Left ventricle myocardium inferior (tissue), 1 donor: ENCODE results near the gene EP400. TPM values are rescaled to one million over a fixed set of nuclear protein-coding genes. Genes with fewer than 3 reads are reported as not detected.
"Not testable (repeated sequence)": the region's sequence is repeated elsewhere in the genome, so short reads cannot be mapped to it uniquely, and the experiment has no call there.

Source experiments
- DNase-seq: peaks from one replicate; pipeline ENCODE4 v3.0.0-alpha.2; 2020
- H3K27ac ChIP-seq: fragments of 200-600 bp; replicated peaks from 2 replicates; pipeline ENCODE4 v1.8.0; 2021
- H3K27me3 ChIP-seq: fragments of 200-600 bp; 2 replicates; pipeline ENCODE4 v1.8.0; 2021; ENCODE audit warnings: low read depth
- H3K36me3 ChIP-seq: fragments of 200-600 bp; 2 replicates; pipeline ENCODE4 v1.8.0; 2021
- H3K4me1 ChIP-seq: fragments of 200-600 bp; 2 replicates; pipeline ENCODE4 v1.8.0; 2021
- H3K4me3 ChIP-seq: fragments of 200-600 bp; 2 replicates; pipeline ENCODE4 v1.8.0; 2021; ENCODE audit warnings: mild to moderate bottlenecking, moderate library complexity
- H3K9me3 ChIP-seq: fragments of 200-600 bp; replicated peaks from 2 replicates; pipeline ENCODE4 v1.8.0; 2021
- intact Hi-C: fragments of 100-400 bp; cut with micrococcal nuclease; formaldehyde crosslinking; loops from one replicate; pipeline ENCODE4 v1.11.0; 2022
- total RNA-seq: library from RNA; stranded (reverse); fragmentation: NEBNext Ultra II Directional; extraction: Animal tissue kit (Norgen Biotek cat#: 25700); gene quantifications from one replicate; pipeline ENCODE4 v1.2.1, GENCODE V29; 2021
- TF ChIP-seq, protein P1 (sequence below): fragments of 200-600 bp; IDR thresholded peaks from 2 replicates; pipeline ENCODE4 v1.8.0; 2021; ENCODE audit warnings: antibody characterized with exemption, mild to moderate bottlenecking, borderline replicate concordance
- donor health status: DM: no; HTN: yes; CAD: no; lungs with severe emphysema.

The EP400 gene
- total RNA-seq, 1 donor from 2014 or later, result 15.3 TPM

DNA sequence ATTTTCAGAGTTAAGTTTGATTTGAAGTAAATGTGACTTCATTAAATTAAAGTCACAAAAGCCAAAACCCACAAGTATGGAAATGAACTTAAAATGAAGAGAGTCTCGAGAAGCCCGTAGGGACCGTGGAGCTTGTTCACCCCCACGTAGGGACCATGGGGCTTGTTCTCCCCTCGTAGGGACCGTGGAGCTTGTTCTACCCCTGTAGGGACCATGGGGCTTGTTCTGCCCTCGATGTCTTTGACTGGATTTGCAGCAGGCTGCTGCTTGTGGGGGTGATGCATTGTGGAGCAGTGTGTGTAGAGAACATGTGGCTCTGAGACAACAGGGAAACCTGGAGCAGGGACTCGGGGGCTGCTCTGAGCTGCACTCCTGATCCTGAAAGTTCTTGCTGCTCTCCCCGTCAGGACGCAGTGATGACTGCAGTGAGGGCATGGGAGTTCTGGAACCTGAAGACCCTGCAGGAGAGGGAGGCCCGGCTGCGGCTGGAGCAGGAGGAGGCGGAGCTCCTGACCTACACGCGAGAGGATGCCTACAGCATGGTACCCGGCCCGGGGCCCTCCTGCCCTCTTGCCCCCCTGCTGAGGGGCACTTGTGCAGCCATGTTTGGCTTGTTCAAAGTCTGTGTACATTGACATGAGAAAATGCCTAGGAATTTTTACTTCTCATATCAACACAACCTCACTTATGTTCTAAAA, 94.2 kb downstream of the EP400 start:
- H3K36me3 ChIP-seq, result peaks cover 82% of the 10 kb centered on the region
- intact Hi-C loops, result no loop called here
- TF ChIP-seq, protein P1, sequence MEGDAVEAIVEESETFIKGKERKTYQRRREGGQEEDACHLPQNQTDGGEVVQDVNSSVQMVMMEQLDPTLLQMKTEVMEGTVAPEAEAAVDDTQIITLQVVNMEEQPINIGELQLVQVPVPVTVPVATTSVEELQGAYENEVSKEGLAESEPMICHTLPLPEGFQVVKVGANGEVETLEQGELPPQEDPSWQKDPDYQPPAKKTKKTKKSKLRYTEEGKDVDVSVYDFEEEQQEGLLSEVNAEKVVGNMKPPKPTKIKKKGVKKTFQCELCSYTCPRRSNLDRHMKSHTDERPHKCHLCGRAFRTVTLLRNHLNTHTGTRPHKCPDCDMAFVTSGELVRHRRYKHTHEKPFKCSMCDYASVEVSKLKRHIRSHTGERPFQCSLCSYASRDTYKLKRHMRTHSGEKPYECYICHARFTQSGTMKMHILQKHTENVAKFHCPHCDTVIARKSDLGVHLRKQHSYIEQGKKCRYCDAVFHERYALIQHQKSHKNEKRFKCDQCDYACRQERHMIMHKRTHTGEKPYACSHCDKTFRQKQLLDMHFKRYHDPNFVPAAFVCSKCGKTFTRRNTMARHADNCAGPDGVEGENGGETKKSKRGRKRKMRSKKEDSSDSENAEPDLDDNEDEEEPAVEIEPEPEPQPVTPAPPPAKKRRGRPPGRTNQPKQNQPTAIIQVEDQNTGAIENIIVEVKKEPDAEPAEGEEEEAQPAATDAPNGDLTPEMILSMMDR, result no peak
- no peaks in the 10 kb centered on the region for H3K27me3 ChIP-seq
- no peak for DNase-seq
- no peaks in the 10 kb centered on the region for H3K9me3 ChIP-seq
- H3K27ac ChIP-seq, result no peak overlapping the region
- H3K4me1 ChIP-seq, result no peaks in the 10 kb centered on the region
- no peak overlapping the region for H3K4me3 ChIP-seq

DNA sequence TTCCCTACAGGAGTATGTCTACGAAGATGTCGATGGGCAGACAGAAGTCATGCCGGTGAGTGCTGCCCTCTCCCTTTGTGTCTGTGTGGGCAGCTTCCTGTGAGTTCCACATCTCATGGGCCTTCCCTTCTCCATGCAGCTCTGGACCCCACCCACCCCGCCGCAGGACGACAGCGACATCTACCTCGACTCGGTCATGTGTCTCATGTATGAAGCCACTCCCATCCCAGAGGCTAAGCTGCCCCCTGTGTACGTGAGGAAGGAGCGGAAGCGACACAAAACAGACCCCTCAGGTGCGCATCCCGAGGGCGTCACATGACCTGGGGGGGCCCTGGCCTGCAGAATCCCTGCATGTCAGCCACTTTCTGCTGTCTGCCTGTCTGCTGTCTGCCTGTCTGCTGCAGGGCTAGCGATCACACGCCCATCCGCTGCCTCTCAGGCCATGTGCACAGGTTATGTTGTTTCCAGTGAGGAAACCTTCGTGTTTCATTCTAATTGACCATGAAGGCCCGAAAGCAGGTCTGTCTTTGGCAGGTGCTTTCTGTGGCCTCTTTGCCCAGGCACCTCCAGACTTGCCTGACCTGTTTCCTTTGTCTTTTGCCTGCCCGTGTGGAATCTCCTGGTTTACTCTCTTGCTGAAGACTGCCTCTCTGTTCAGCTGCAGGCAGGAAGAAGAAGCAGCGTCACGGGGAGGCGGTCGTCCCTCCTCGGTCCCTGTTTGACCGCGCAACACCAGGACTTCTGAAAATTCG, 95.1 kb downstream of the EP400 start:
- no peaks in the 10 kb centered on the region for H3K9me3 ChIP-seq
- intact Hi-C loops, result no loop called here
- no peak overlapping the region for H3K27ac ChIP-seq
- peaks cover 83% of the 10 kb centered on the region for H3K36me3 ChIP-seq
- H3K4me3 ChIP-seq, result no peak overlapping the region
- no peaks in the 10 kb centered on the region for H3K27me3 ChIP-seq
- no peak for DNase-seq
- H3K4me1 ChIP-seq, result no peaks in the 10 kb centered on the region
- TF ChIP-seq, protein P1, result no peak

DNA sequence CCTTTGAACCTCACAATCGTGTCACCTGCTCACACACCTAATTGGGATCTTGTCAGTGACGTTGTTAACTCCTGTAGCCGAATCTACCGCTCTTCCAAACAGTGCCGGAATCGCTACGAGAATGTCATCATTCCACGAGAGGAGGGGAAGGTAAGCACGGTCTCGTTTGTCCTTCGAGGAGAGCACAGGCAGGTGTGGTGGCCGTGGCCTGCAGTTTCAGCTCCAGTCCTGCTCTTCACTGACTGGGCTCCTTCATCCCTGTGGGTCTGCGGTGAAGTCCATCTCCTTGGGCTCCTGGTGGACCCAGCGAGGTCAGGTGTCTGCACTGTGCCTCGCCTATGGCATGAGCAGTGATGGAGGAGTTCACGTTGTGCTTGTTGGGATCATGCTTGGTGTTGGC, 96.0 kb downstream of the EP400 start:
- TF ChIP-seq, protein P1, result no peak
- DNase-seq, result no peak
- H3K4me1 ChIP-seq, result no peaks in the 10 kb centered on the region
- no peak overlapping the region for H3K4me3 ChIP-seq
- intact Hi-C loops, result no loop called here
- H3K36me3 ChIP-seq, result peaks cover 85% of the 10 kb centered on the region
- H3K27me3 ChIP-seq, result no peaks in the 10 kb centered on the region
- H3K9me3 ChIP-seq, result no peaks in the 10 kb centered on the region
- no peak overlapping the region for H3K27ac ChIP-seq

DNA sequence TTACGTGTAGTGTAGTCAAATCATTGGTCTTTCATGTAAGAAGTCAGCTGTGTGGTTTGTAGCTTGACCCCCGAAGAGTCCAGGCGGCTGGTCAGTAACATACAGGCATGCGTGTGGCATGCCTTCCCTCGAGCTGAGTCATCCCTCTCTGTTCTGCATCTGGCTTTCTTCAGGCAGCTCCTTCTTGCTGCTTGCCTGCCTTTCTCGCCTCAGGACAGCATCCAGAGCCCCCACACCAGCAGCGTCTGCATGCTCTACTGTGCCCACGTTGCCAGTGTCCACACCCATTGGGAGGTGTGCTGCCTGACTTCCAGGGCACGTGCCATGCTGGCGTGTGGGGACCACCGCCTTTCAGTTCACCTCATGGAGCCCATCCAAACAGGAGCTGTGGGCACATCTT, 96.8 kb downstream of the EP400 start:
- no peak for DNase-seq
- no peaks in the 10 kb centered on the region for H3K4me1 ChIP-seq
- peaks cover 85% of the 10 kb centered on the region for H3K36me3 ChIP-seq
- no peak overlapping the region for H3K4me3 ChIP-seq
- H3K27me3 ChIP-seq, result no peaks in the 10 kb centered on the region
- no peak overlapping the region for H3K27ac ChIP-seq
- H3K9me3 ChIP-seq, result no peaks in the 10 kb centered on the region
- TF ChIP-seq, protein P1, result no peak
- intact Hi-C loops, result no loop called here

DNA sequence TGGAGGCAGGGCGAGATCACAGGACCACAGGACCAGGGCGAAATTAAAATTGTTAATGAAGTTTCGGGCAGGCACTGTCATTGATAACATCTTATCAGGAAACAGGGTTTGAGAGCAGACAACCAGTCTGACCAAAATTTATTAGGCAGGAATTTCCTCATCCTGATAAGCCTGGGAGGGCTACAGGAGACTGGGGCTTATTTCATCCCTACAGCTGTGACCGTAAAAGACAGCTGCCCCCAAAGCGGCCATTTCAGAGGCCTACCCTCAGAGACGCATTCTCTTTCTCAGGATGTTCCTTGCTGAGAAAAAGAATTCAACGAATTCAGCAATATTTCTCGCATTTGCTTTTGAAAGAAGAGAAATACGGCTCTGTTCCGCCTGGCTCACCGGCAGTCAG, 97.9 kb downstream of the EP400 start:
- H3K9me3 ChIP-seq, H3K4me1 ChIP-seq, intact Hi-C loops, DNase-seq, H3K27me3 ChIP-seq, H3K4me3 ChIP-seq, H3K27ac ChIP-seq: not testable (repeated sequence)
- H3K36me3 ChIP-seq, result peaks cover 96% of the 10 kb centered on the region

DNA sequence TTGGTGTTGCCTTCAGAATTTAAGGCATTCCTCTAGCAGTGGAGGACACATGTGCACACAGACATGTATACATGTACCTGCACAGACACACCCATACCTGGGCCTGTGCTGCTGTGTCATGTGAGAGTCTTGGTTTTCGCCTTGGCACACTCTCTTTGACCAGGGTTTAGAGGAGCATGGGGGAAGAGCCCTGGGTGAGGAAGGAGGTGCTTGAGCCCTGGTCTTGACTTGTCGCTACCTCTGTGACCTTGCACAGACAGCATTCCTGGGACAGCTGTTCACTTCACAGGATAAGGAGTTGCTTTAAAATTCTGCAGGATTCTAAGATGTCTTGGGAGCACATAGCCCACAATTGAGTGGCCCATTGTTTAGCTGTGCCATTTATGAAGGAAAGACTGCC, 99.7 kb downstream of the EP400 start:
- Histone ChIP-seq H3K27ac (no peak overlapping the region), H3K9me3 (no peaks in the 10 kb centered on the region), H3K4me3 (no peak overlapping the region), H3K4me1 (no peaks in the 10 kb centered on the region), H3K36me3 (peaks cover 99% of the 10 kb centered on the region), H3K27me3 (no peaks in the 10 kb centered on the region)
- intact Hi-C loops, result no loop called here
- TF ChIP-seq, protein P1, result no peak
- no peak for DNase-seq
